Nephron progenitor cell (in vitro differentiated cells): ENCODE results near the gene MED31.

Experiments used
- DNase-seq: peaks from one replicate; pipeline ENCODE4 v3.0.0; 2021
- H3K27ac Mint-ChIP-seq: 2 replicates; pipeline ENCODE4 v1.8.0; 2021; ENCODE audit warnings: mild to moderate bottlenecking, moderate library complexity, mixed read lengths
- H3K27me3 Mint-ChIP-seq: 2 replicates; pipeline ENCODE4 v1.8.0; 2021; ENCODE audit warnings: mild to moderate bottlenecking, low read depth, mixed read lengths; ENCODE audit not compliant: poor library complexity
- H3K36me3 Mint-ChIP-seq: 2 replicates; pipeline ENCODE4 v1.8.0; 2021; ENCODE audit warnings: low read depth, mixed read lengths
- H3K4me1 Mint-ChIP-seq: 2 replicates; pipeline ENCODE4 v1.8.0; 2021; ENCODE audit warnings: mixed read lengths
- H3K4me3 Mint-ChIP-seq: 2 replicates; pipeline ENCODE4 v1.8.0; 2021; ENCODE audit warnings: mild to moderate bottlenecking, moderate library complexity, mixed read lengths
- H3K9me3 Mint-ChIP-seq: 2 replicates; pipeline ENCODE4 v1.8.0; 2021; ENCODE audit warnings: mild to moderate bottlenecking, moderate library complexity, mixed read lengths
- TF ChIP-seq, protein P1 (sequence below): fragments of 200-600 bp; sonication (generic); IDR thresholded peaks from 2 replicates; pipeline ENCODE4 v1.5.0; 2021; ENCODE audit warnings: antibody characterized with exemption

Gene MED31

DNA sequence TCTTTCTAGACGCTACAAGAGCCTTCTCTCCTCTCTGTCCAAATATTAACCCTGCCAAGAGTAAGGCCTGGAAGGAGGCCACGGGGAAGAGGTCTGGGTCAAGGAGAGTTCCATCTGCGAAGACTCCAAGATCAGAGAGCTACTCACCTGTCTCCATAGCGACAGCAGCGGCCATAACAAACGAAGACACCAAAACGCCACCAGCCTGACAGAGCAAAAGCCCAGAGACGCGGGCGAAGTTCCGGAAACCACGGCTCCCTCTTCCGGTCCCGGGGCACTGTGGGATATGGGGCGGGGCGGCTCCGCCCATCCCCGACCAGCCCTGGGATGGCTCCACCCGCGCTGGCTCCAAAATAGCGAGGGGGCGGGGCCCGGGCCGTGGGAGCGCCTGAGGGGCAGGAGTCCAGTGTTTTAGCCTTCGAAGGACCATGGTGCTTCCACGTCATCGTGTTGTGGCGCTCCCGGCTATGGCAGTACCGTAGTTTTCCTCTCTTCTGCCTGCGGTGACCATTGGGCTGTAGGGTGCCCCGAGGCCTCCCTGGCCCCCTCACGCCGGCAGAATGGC is at the start of gene MED31, which contains the start of gene C17orf100:
Gene MED31, minus strand, starts transcription at position 252 of the 565 bp plus-strand sequence. Its CDS starts 77 bp downstream, at position 175.
Gene C17orf100, plus strand, starts transcription at position 409 of the 565 bp plus-strand sequence. Its CDS starts 152 bp downstream, at position 561.
- H3K4me3 Mint-ChIP-seq = peak within 1 kb of the TSS; percentile 98
- peaks cover 22% of the 10 kb centered on the region for H3K36me3 Mint-ChIP-seq
- peak; percentile 97 for DNase-seq
- TF ChIP-seq, protein P1, sequence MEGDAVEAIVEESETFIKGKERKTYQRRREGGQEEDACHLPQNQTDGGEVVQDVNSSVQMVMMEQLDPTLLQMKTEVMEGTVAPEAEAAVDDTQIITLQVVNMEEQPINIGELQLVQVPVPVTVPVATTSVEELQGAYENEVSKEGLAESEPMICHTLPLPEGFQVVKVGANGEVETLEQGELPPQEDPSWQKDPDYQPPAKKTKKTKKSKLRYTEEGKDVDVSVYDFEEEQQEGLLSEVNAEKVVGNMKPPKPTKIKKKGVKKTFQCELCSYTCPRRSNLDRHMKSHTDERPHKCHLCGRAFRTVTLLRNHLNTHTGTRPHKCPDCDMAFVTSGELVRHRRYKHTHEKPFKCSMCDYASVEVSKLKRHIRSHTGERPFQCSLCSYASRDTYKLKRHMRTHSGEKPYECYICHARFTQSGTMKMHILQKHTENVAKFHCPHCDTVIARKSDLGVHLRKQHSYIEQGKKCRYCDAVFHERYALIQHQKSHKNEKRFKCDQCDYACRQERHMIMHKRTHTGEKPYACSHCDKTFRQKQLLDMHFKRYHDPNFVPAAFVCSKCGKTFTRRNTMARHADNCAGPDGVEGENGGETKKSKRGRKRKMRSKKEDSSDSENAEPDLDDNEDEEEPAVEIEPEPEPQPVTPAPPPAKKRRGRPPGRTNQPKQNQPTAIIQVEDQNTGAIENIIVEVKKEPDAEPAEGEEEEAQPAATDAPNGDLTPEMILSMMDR = no peak
- H3K27me3 Mint-ChIP-seq = peaks cover 47% of the 10 kb centered on the region
- peaks cover 64% of the 10 kb centered on the region for H3K4me1 Mint-ChIP-seq
- peak within 1 kb of the TSS; percentile 100 for H3K27ac Mint-ChIP-seq
- no peaks in the 10 kb centered on the region for H3K9me3 Mint-ChIP-seq

DNA sequence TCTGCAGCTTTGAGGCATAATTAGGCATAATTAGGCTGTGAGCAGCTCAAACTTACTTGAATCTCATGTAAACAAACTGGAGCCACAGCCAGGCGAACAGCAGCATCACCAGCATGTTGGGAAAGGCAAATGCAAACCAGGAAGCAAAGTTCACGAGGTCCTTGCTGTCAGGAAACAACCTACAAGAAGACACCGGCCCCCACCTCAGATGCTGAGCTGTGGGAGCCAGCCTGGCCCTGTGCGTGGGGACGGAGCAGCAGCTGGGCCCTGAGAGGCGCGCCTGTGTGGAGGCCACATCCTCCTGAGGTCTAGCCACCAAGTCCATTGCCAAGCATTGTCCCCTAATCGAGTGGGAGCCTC is 49.5 kb upstream of the MED31 start:
- Mint-ChIP-seq H3K4me3 (no peak overlapping the region), H3K9me3 (no peaks in the 10 kb centered on the region), H3K4me1 (peaks cover 7% of the 10 kb centered on the region), H3K27me3 (peaks cover 30% of the 10 kb centered on the region), H3K27ac (no peak overlapping the region), H3K36me3 (no peaks in the 10 kb centered on the region)
- DNase-seq = no peak
- TF ChIP-seq, protein P1 = no peak

DNA sequence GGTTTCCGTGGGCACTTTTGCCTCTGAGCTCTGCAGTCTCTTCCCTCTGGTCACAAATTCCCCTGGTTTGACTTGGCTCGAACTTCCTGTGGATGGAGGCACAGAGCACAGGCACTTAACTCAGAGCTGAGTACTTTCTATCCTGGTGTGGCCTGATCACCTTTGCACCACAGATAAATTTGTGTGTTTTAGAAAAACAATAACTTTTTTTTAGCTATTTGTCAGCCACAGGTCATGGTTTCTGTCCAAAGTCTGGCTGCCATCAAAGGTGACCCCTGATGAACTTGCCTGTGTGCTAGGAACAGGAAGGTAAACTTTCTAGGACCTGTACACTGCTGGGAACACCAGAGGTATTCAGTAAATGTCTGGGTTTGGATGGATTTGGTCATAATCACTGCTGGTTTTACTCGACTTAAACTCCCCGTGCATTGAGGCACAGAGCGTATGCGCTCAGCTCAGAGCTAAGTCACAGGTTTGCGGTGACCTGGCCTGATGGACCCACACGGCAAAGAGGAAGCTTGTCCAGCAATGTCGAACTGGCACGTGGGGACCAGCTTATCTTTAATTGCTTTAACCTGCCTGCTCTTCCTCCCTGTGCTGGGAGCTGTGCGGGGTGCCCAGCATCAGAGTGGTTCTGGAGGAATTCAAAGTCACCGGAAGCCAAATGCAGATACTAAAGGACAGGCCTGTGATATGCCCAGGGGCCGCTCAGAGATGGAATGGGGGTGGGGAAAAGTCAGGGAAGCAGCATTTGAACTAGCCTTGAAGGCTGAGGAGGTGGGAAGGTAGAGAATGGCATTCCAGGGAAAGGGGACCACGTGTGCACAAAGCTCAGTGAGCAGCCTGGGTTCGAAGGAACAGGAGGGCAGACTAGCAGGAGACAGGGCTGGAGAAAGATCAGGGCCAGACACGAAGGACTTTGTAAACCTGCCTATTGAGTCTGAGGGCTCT is 48.9 kb upstream of the MED31 start:
- TF ChIP-seq, protein P1 = no peak
- Mint-ChIP-seq H3K4me1 (peaks cover 7% of the 10 kb centered on the region), H3K27ac (peak overlapping the region; percentile 43), H3K9me3 (no peaks in the 10 kb centered on the region), H3K27me3 (peaks cover 37% of the 10 kb centered on the region), H3K4me3 (no peak overlapping the region), H3K36me3 (no peaks in the 10 kb centered on the region)
- DNase-seq = no peak

DNA sequence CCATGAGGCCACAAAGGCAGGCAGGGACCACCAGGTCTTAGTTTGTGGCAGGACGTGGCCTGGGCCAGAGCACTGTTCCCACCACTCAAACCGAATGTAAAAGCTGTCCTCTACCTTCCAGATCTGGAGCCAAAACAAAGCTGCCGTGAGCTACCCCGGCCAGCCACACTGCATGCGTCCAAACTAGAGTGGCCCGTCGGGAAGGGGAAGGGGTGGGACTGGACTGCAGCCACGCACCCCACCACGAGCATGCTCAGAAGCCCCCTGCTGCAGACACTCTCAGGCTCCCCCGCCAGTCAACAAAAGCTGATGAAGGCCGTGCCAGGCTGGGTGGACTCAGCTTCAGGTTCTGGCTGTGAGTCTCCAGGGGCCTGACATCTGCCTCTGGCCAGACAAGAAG is 46.6 kb upstream of the MED31 start:
- Mint-ChIP-seq H3K9me3 (no peaks in the 10 kb centered on the region), H3K36me3 (no peaks in the 10 kb centered on the region), H3K27ac (no peak overlapping the region), H3K4me1 (peaks cover 7% of the 10 kb centered on the region), H3K4me3 (no peak overlapping the region), H3K27me3 (peaks cover 43% of the 10 kb centered on the region)
- TF ChIP-seq, protein P1 = no peak
- no peak for DNase-seq

DNA sequence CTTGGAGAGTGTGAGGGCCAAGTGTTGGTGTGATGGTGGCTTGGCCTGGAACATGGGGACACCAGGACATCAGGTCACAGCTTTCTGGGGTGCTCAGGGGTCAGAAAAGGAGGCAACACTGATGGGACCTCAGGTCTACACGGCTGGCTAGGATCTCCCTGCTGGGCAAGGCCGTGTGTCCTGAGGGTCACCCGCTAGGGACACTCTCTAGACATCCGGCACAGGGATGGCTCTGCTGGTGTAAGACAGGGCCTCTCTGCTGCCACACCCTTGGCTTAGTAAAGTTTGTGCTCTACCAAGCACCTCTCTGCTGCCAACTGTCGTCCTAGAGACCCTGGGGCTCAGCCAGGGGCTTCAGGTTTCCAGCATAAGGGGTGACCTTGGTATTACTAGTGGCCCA is 45.5 kb upstream of the MED31 start:
- Mint-ChIP-seq H3K36me3 (no peaks in the 10 kb centered on the region), H3K4me3 (no peak overlapping the region), H3K27me3 (peaks cover 50% of the 10 kb centered on the region), H3K27ac (no peak overlapping the region), H3K4me1 (peaks cover 7% of the 10 kb centered on the region), H3K9me3 (no peaks in the 10 kb centered on the region)
- no peak for DNase-seq
- TF ChIP-seq, protein P1 = no peak
